ACHN (cell line): Measurements from ENCODE around the gene SYTL3.
"Not testable (repeated sequence)": the region's sequence is repeated elsewhere in the genome, so short reads cannot be mapped to it uniquely, and the experiment has no call there.

Source experiments
- DNase-seq: peaks from one replicate; pipeline ENCODE4 v3.0.0-alpha.2; 2015
- in situ Hi-C: cut with HindIII; loops from 2 replicates; pipeline ENCODE4 v1.10.0; 2017; ENCODE audit warnings: low sequenced_read_pairs, low pct_ligation_motif_present, low pct_unique_long_range_greater_than_20kb

SYTL3 gene

GRCh38 chr6:158620963-158621693, 28.7 kb upstream of the SYTL3 start:
- in situ Hi-C loops = no loop called here
- DNase-seq = no peak

- in situ Hi-C loops = no loop called here
Measured at GRCh38 chr6:158621694-158622544, 27.9 kb upstream of the SYTL3 start.

GRCh38 chr6:158622545-158623190, 27.2 kb upstream of the SYTL3 start:
- in situ Hi-C loops = no loop called here

More at GRCh38 chr6:158621694-158622544, 27.9 kb upstream of the SYTL3 start:
- no peak for DNase-seq

GRCh38 chr6:158624684-158625682, 24.9 kb upstream of the SYTL3 start:
- in situ Hi-C loops = no loop called here
- no peak for DNase-seq

More at GRCh38 chr6:158622545-158623190, 27.2 kb upstream of the SYTL3 start:
- DNase-seq = no peak

GRCh38 chr6:158625881-158626305, 24.0 kb upstream of the SYTL3 start:
- in situ Hi-C loops = no loop called here

GRCh38 chr6:158626360-158627167, 23.3 kb upstream of the SYTL3 start:
- DNase-seq = no peak
- in situ Hi-C loops = no loop called here

More at GRCh38 chr6:158625881-158626305, 24.0 kb upstream of the SYTL3 start:
- DNase-seq = no peak

- in situ Hi-C loops = no loop called here
- no peak for DNase-seq
Measured at GRCh38 chr6:158627168-158627939, 22.5 kb upstream of the SYTL3 start.

- in situ Hi-C loops = no loop called here
Measured at GRCh38 chr6:158627940-158628211, 22.0 kb upstream of the SYTL3 start.

GRCh38 chr6:158628542-158628941, 21.3 kb upstream of the SYTL3 start:
- in situ Hi-C loops = no loop called here
- DNase-seq = no peak

More at GRCh38 chr6:158627940-158628211, 22.0 kb upstream of the SYTL3 start:
- DNase-seq = no peak

- in situ Hi-C loops = no loop called here
- DNase-seq = no peak
Measured at GRCh38 chr6:158629367-158630221, 20.3 kb upstream of the SYTL3 start.

- in situ Hi-C loops = no loop called here
- no peak for DNase-seq
Measured at GRCh38 chr6:158630938-158631616, 18.8 kb upstream of the SYTL3 start.

GRCh38 chr6:158631678-158632537, 17.9 kb upstream of the SYTL3 start:
- in situ Hi-C loops = no loop called here
- peak; percentile 88 for DNase-seq

GRCh38 chr6:158632538-158633119, 17.2 kb upstream of the SYTL3 start:
- DNase-seq, in situ Hi-C loops: not testable (repeated sequence)

GRCh38 chr6:158633127-158633526, 16.7 kb upstream of the SYTL3 start:
- in situ Hi-C loops = no loop called here

More at GRCh38 chr6:158633127-158633526, 16.7 kb upstream of the SYTL3 start:
- DNase-seq = no peak
